A673 (cell line): ENCODE measurements around the gene ST3GAL6. TPM values are rescaled to one million over a fixed set of nuclear protein-coding genes. Genes with fewer than 3 reads are reported as not detected.

Source experiments
- BruUV-seq: library from RNA; stranded (reverse); fragments of 400-500 nt; replicated peaks from 2 replicates; lab custom pipeline; 2021; lab: Mats Ljungman, UMichigan
- CTCF ChIA-PET: fragments of 300-600 bp; sonication (Branson Sonifier 250); formaldehyde crosslinking; loops from one replicate; lab custom pipeline; 2022; ENCODE audit warnings: antibody characterized with exemption; lab: Charles Lee
- POLR2A ChIA-PET: fragments of 300-600 bp; sonication (Branson Sonifier 250); formaldehyde crosslinking; loops from one replicate; lab custom pipeline; 2022; ENCODE audit warnings: antibody characterized with exemption; ENCODE audit not compliant: low non-redundant PET; lab: Charles Lee
- DNase-seq: peaks from one replicate; pipeline ENCODE4 v3.0.0-alpha.2; 2015; ENCODE audit warnings: low spot score
- H3K27ac ChIP-seq: fragments of 200-600 bp; sonication (generic); 2 replicates; pipeline ENCODE4 v1.5.1; 2016; ENCODE audit warnings: mixed run types, low read depth, mild to moderate bottlenecking, mixed read lengths, antibody characterized with exemption, low read length; ENCODE audit not compliant: poor library complexity, severe bottlenecking
- H3K27me3 ChIP-seq: fragments of 200-600 bp; sonication (generic); replicated peaks from 2 replicates; pipeline ENCODE4 v1.6.1; 2017; ENCODE audit warnings: mixed run types, low read depth, mild to moderate bottlenecking, mixed read lengths, antibody characterized with exemption, low read length; ENCODE audit not compliant: insufficient read depth, poor library complexity
- H3K36me3 ChIP-seq: fragments of 200-600 bp; sonication (generic); 2 replicates; pipeline ENCODE4 v1.6.1; 2016; ENCODE audit warnings: mixed run types, mild to moderate bottlenecking, mixed read lengths, antibody characterized with exemption, low read length; ENCODE audit not compliant: insufficient read depth, poor library complexity, severe bottlenecking
- H3K4me1 ChIP-seq: fragments of 200-600 bp; sonication (generic); 2 replicates; pipeline ENCODE4 v1.6.1; 2017; ENCODE audit warnings: mixed run types, mild to moderate bottlenecking, mixed read lengths, antibody characterized with exemption, low read length; ENCODE audit not compliant: insufficient read depth, poor library complexity, severe bottlenecking
- H3K4me3 ChIP-seq: fragments of 200-600 bp; sonication (generic); 2 replicates; pipeline ENCODE4 v1.5.1; 2016; ENCODE audit warnings: low read depth, mixed run types, mild to moderate bottlenecking, mixed read lengths, low read length; ENCODE audit not compliant: poor library complexity, severe bottlenecking
- H3K9me3 ChIP-seq: fragments of 200-600 bp; sonication (generic); 2 replicates; pipeline ENCODE4 v1.6.1; 2016; ENCODE audit warnings: mixed run types, low read depth, mild to moderate bottlenecking, mixed read lengths, antibody characterized with exemption, low read length; ENCODE audit not compliant: poor library complexity, severe bottlenecking
- CTCF ChIP-seq: fragments of 300-800, 200-600 bp; sonication (generic); conservative IDR thresholded peaks from 2 replicates; pipeline ENCODE4 v1.5.1; 2017; ENCODE audit warnings: low read depth, mild to moderate bottlenecking, antibody characterized with exemption, low read length, moderate library complexity, mixed read lengths
- EZH2 ChIP-seq: fragments of 200-600 bp; sonication (generic); IDR thresholded peaks from 2 replicates; pipeline ENCODE4 v1.6.1; 2017; ENCODE audit warnings: borderline replicate concordance, low read depth, mild to moderate bottlenecking, mixed read lengths, antibody characterized with exemption, low read length; ENCODE audit not compliant: poor library complexity, severe bottlenecking
- intact Hi-C: fragments of 100-400 bp; cut with micrococcal nuclease; formaldehyde crosslinking; loops from one replicate; pipeline ENCODE4 v1.10.0; 2022; ENCODE audit not compliant: unreplicated experiment
- total RNA-seq: library from RNA; stranded (reverse); gene quantifications from 2 replicates; pipeline ENCODE4 v1.2.3, GENCODE V29; 2021

ST3GAL6 gene
- total RNA-seq, 1 experiment from 2014 or later = 4.8 TPM

- Histone ChIP-seq H3K27me3 (no peaks in the 10 kb centered on the region), H3K36me3 (no peaks in the 10 kb centered on the region), H3K9me3 (no peaks in the 10 kb centered on the region), H3K4me1 (peaks cover 4% of the 10 kb centered on the region), H3K4me3 (no peak overlapping the region), H3K27ac (no peak overlapping the region)
- no peak for DNase-seq
- BruUV-seq = no TSS peak
- ChIA-PET CTCF (no interaction called here), POLR2A (no interaction called here)
- intact Hi-C loops = no loop called here
- TF ChIP-seq CTCF (no peak), EZH2 (no peak)
Measured at GRCh38 chr3:98740324-98740723, 22.8 kb upstream of the ST3GAL6 start.

- no peak for TF ChIP-seq EZH2
- TF ChIP-seq CTCF = no peak
- Histone ChIP-seq H3K27ac (no peak overlapping the region), H3K9me3 (no peaks in the 10 kb centered on the region), H3K27me3 (no peaks in the 10 kb centered on the region), H3K36me3 (no peaks in the 10 kb centered on the region), H3K4me3 (no peak overlapping the region), H3K4me1 (peaks cover 4% of the 10 kb centered on the region)
- CTCF ChIA-PET = no interaction called here
- intact Hi-C loops = no loop called here
- no TSS peak for BruUV-seq
- no peak for DNase-seq
- POLR2A ChIA-PET = no interaction called here
Measured at GRCh38 chr3:98741121-98741716, 21.9 kb upstream of the ST3GAL6 start.

- Histone ChIP-seq H3K9me3 (no peaks in the 10 kb centered on the region), H3K27ac (no peak overlapping the region), H3K4me3 (no peak overlapping the region), H3K27me3 (no peaks in the 10 kb centered on the region), H3K4me1 (peaks cover 4% of the 10 kb centered on the region), H3K36me3 (no peaks in the 10 kb centered on the region)
- intact Hi-C loops = no loop called here
- TF ChIP-seq EZH2 (no peak), CTCF (no peak)
- ChIA-PET POLR2A (no interaction called here), CTCF (interaction anchor here (0.7 to 1.1 kb wide), 2 partner anchors 75 to 141 kb away, joined by 3 read pairs; no protein-coding TSS in a partner anchor)
- DNase-seq = no peak
- no TSS peak for BruUV-seq
Measured at GRCh38 chr3:98743071-98743470, 20.1 kb upstream of the ST3GAL6 start.
